GM19240 (cell line): ENCODE results near the gene POGK.

Source experiments
- DNase-seq: peaks from one replicate; pipeline ENCODE4 v3.0.0; 2011; ENCODE audit warnings: low spot score; ENCODE audit not compliant: insufficient read length

Gene POGK

DNA sequence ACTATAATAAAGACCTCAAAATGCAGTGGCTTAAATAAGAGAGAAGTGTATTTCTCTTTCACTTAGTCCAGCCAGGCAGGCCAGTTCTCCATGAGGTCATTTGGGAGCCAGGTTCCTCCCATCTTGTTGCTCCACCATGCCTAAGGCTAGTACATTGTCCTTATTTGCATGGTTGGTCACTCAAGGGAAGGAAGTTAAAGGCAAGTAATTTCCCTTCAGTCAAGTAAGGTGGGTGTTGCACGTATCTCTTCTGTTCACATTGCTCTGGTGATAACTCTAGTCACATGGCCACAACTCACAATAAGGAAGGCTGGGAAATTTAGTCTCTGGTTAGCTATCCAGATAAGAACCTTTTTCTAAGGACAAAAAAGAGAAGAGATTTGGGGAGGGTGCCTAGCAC, 64.0 kb downstream of the POGK start:
- DNase-seq, result no peak

DNA sequence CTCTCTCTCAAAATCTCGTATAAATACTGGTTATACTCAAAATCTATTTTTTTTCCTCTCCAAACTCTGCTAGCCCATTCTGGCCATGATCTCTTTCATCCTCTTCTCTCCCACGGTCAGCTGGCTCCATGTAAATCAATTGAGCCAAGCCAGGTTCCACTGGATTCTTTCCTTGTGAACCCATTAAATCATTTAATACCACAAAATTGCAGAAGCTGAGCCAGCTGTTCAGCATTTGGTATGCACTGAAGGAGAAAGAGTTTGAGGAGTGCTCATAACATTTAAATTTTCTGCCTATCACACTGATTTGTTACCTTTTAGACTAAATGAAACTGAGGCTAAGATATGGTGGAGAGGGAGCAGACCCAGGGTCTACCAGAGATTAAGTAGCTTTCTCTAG, 65.9 kb downstream of the POGK start:
- DNase-seq, result no peak

DNA sequence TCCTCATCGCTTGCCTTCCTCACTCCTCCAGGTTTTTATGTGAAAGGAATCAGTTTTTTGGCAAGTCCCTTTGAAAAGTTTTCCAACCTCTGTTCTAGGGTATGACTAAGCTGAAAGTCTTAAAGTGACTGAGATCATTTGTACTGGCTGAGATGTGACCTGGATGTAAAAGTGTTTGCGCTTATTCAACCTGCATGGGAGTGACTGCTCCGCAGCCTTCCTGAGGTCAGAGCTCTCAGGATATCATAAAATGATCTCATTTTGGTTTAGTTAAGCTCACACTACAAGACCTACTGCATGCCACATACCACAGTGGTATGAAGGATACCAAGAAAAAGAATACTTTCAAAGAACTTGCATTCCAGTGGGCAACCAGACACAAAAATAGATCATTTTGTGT, 66.6 kb downstream of the POGK start:
- DNase-seq, result no peak
